HepG2 (cell line): Measurements from ENCODE around the gene KRTAP20-1. TPM values are rescaled to one million over a fixed set of nuclear protein-coding genes. Genes with fewer than 3 reads are reported as not detected.

Source experiments
- ATF7-NPFF ChIP-seq: sonication (generic); formaldehyde crosslinking; IDR thresholded peaks from 2 replicates; pipeline ENCODE4 v1.8.1; 2023; ENCODE audit warnings: mild to moderate bottlenecking, low read depth, missing genetic modification reagents, moderate library complexity
- MTF2 ChIP-seq: sonication (generic); formaldehyde crosslinking; IDR thresholded peaks from 2 replicates; pipeline ENCODE4 v1.5.0; 2020; ENCODE audit warnings: missing genetic modification reagents, borderline replicate concordance
- ZNF343 ChIP-seq: sonication (generic); formaldehyde crosslinking; IDR thresholded peaks from 2 replicates; pipeline ENCODE4 v1.4.0; 2020; ENCODE audit warnings: mild to moderate bottlenecking, missing genetic modification reagents
- polyA plus RNA-seq, 8 experiments: library from polyadenylated mRNA; depleted of rRNA in 3 of 8; stranded (reverse) in 7 of 8; unstranded in 1 of 8; fragments of >200 nt; fragmentation: Illumina TruSeq in 4 of 8; extraction: Trizol in 4 of 8; gene quantifications; 2 replicates each; pipeline versions ENCODE4 v1.2.1 to v1.2.3, GENCODE V29; 2011 to 2016; ENCODE audit warnings: low read depth in 4 of 8, missing spikeins in 1 of 8, mixed read lengths in 1 of 8; ENCODE audit not compliant: insufficient read depth in 1 of 8
- total RNA-seq, 5 experiments: library from RNA; depleted of rRNA; stranded (reverse); fragments of >200 nt; fragmentation: Illumina TruSeq; extraction: Trizol; gene quantifications; 2 replicates each; pipeline ENCODE4 v1.2.3, GENCODE V29; 2016; ENCODE audit warnings: low read depth in 1 of 5
- TF ChIP-seq, protein P1 (sequence below): sonication (generic); formaldehyde crosslinking; IDR thresholded peaks from 2 replicates; pipeline ENCODE4 v1.5.1; 2020; ENCODE audit warnings: mild to moderate bottlenecking, missing genetic modification reagents, borderline replicate concordance
- TF ChIP-seq, protein P2 (sequence below): IDR thresholded peaks from 2 replicates; pipeline ENCODE4 v1.6.1; 2016; ENCODE audit warnings: low read depth, borderline replicate concordance
- TF ChIP-seq, protein P3 (sequence below): sonication (generic); formaldehyde crosslinking; IDR thresholded peaks from 2 replicates; pipeline ENCODE4 v1.4.0; 2020; ENCODE audit warnings: missing genetic modification reagents, mild to moderate bottlenecking, borderline replicate concordance

Gene KRTAP20-1
- total and polyA plus RNA-seq, 2 of the 13 experiments (the other 11 are each of a cell fraction or from before 2014, with no cell fraction given), result not detected

DNA sequence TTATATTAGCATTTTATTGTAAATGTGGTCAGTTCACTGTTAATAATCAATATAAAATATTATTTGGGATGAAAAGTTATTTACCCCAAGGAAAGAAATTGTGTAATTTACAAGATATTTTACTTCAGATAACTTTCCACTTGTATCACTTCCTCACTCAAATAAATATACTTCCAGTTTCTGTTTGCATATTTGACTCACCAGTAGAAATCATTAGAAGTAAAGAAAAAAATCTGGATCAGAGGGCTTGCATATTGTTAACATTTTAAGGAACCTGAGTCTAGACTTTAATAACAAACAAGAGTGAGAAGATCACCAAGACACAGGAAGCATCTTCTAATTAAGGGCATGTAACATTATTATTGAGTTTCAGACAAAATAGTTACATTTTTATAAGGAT is 3.9 kb downstream of the KRTAP20-1 start (continued):
- TF ChIP-seq, protein P1, sequence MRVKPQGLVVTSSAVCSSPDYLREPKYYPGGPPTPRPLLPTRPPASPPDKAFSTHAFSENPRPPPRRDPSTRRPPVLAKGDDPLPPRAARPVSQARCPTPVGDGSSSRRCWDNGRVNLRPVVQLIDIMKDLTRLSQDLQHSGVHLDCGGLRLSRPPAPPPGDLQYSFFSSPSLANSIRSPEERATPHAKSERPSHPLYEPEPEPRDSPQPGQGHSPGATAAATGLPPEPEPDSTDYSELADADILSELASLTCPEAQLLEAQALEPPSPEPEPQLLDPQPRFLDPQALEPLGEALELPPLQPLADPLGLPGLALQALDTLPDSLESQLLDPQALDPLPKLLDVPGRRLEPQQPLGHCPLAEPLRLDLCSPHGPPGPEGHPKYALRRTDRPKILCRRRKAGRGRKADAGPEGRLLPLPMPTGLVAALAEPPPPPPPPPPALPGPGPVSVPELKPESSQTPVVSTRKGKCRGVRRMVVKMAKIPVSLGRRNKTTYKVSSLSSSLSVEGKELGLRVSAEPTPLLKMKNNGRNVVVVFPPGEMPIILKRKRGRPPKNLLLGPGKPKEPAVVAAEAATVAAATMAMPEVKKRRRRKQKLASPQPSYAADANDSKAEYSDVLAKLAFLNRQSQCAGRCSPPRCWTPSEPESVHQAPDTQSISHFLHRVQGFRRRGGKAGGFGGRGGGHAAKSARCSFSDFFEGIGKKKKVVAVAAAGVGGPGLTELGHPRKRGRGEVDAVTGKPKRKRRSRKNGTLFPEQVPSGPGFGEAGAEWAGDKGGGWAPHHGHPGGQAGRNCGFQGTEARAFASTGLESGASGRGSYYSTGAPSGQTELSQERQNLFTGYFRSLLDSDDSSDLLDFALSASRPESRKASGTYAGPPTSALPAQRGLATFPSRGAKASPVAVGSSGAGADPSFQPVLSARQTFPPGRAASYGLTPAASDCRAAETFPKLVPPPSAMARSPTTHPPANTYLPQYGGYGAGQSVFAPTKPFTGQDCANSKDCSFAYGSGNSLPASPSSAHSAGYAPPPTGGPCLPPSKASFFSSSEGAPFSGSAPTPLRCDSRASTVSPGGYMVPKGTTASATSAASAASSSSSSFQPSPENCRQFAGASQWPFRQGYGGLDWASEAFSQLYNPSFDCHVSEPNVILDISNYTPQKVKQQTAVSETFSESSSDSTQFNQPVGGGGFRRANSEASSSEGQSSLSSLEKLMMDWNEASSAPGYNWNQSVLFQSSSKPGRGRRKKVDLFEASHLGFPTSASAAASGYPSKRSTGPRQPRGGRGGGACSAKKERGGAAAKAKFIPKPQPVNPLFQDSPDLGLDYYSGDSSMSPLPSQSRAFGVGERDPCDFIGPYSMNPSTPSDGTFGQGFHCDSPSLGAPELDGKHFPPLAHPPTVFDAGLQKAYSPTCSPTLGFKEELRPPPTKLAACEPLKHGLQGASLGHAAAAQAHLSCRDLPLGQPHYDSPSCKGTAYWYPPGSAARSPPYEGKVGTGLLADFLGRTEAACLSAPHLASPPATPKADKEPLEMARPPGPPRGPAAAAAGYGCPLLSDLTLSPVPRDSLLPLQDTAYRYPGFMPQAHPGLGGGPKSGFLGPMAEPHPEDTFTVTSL (CRISPR knock-in tag), result no peak
- TF ChIP-seq ZNF343, result no peak
- TF ChIP-seq, protein P2, sequence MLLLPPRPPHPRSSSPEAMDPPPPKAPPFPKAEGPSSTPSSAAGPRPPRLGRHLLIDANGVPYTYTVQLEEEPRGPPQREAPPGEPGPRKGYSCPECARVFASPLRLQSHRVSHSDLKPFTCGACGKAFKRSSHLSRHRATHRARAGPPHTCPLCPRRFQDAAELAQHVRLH (CRISPR knock-in tag), result no peak
- TF ChIP-seq MTF2 (CRISPR knock-in tag), result no peak
- no peak for TF ChIP-seq ATF7-NPFF (CRISPR knock-in tag)
- TF ChIP-seq, protein P3, sequence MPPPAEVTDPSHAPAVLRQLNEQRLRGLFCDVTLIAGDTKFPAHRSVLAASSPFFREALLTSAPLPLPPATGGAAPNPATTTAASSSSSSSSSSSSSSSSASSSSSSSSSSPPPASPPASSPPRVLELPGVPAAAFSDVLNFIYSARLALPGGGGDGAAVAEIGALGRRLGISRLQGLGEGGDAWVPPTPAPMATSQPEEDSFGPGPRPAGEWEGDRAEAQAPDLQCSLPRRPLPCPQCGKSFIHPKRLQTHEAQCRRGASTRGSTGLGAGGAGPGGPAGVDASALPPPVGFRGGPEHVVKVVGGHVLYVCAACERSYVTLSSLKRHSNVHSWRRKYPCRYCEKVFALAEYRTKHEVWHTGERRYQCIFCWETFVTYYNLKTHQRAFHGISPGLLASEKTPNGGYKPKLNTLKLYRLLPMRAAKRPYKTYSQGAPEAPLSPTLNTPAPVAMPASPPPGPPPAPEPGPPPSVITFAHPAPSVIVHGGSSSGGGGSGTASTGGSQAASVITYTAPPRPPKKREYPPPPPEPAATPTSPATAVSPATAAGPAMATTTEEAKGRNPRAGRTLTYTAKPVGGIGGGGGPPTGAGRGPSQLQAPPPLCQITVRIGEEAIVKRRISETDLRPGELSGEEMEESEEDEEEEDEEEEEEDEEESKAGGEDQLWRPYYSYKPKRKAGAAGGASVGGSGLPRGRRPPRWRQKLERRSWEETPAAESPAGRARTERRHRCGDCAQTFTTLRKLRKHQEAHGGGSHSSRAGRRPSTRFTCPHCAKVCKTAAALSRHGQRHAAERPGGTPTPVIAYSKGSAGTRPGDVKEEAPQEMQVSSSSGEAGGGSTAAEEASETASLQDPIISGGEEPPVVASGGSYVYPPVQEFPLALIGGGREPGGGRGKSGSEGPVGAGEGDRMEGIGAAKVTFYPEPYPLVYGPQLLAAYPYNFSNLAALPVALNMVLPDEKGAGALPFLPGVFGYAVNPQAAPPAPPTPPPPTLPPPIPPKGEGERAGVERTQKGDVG (CRISPR knock-in tag), result no peak
